CD4-positive, alpha-beta T cell treated with Interferon gamma for 1 hour (primary cell): Measurements from ENCODE around the gene CDH7.

Source experiments
- DNase-seq: peaks from one replicate; pipeline ENCODE4 v3.0.0-alpha.2; 2020

The CDH7 gene, protein sequence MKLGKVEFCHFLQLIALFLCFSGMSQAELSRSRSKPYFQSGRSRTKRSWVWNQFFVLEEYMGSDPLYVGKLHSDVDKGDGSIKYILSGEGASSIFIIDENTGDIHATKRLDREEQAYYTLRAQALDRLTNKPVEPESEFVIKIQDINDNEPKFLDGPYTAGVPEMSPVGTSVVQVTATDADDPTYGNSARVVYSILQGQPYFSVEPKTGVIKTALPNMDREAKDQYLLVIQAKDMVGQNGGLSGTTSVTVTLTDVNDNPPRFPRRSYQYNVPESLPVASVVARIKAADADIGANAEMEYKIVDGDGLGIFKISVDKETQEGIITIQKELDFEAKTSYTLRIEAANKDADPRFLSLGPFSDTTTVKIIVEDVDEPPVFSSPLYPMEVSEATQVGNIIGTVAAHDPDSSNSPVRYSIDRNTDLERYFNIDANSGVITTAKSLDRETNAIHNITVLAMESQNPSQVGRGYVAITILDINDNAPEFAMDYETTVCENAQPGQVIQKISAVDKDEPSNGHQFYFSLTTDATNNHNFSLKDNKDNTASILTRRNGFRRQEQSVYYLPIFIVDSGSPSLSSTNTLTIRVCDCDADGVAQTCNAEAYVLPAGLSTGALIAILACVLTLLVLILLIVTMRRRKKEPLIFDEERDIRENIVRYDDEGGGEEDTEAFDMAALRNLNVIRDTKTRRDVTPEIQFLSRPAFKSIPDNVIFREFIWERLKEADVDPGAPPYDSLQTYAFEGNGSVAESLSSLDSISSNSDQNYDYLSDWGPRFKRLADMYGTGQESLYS

GRCh38 chr18:65750389-65751154 lies at the start of gene CDH7:
Gene CDH7, plus strand, starts transcription at chr18:65751012. Its CDS starts 11,831 bp downstream, at chr18:65762843.
- no peak for DNase-seq

GRCh38 chr18:65704046-65704445 lies 46.8 kb upstream of the CDH7 start:
- DNase-seq, result no peak

DNA sequence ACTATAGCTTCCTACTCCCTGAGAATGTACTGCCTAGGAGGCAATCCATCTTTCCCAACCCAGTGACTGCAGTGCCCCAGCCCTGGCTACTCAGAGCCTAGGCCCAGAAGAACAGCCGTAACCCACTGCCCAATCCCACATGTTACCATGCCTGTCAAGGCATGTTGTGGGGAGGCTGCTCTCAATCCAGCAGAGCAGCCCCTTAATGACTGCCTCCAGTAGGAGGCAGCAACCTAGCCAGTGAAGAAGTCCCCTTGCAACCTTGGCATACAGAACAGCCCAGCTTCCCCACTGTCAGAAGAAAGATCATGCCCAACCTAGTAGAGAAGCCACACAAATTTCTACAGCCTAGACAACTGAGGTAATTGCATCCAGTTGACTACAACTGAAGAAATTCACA lies 44.2 kb upstream of the CDH7 start:
- DNase-seq, result no peak

GRCh38 chr18:65711493-65711892 lies 39.3 kb upstream of the CDH7 start:
- no peak for DNase-seq

- no peak for DNase-seq
Measured at GRCh38 chr18:65721619-65722018, 29.2 kb upstream of the CDH7 start.

GRCh38 chr18:65725251-65726050 lies 25.4 kb upstream of the CDH7 start:
- no peak for DNase-seq

- DNase-seq, result no peak
Measured at GRCh38 chr18:65735155-65735554, 15.7 kb upstream of the CDH7 start.

DNA sequence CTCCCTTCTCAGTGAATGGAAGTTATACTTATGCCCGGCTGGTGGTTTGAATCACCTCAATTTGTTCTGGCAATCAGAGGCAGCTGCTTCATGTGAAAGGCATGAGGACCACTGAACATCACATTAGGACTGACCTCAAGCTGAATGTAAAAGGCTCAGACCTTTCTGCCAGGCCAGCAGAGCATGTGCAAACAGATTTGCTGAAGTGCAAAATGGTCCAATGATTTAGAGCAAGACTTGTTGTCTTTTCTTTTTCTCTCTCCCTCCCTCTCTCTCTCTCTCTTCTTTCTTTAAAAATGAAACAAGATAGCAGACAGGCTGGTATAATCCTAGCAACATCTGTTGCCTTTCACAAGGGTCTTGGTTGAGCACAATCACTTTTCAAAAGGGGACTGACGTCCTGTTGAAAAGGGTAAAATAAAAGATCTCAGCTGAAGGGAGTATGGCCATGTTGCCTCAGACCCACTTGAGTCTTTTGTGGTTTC lies 13.3 kb upstream of the CDH7 start:
- no peak for DNase-seq

DNA sequence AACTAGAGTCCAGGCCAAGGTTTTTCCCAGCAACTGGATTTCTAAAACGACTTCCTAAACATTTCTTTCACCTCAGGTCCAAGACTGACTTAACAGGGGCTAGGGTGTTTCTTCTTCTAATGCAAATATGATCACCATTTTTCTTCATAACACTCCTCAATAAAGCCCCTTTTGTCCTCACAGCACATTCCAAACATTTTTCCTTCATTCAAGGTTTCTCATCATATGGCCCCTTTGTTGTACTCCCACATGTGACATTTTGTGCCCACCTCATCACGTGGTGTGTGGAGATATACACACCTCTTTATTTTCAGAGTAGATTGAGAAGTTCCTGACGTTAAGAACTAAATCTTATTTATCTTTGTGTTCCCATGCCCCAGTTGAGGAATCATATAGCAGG lies 3.9 kb upstream of the CDH7 start:
- no peak for DNase-seq

DNA sequence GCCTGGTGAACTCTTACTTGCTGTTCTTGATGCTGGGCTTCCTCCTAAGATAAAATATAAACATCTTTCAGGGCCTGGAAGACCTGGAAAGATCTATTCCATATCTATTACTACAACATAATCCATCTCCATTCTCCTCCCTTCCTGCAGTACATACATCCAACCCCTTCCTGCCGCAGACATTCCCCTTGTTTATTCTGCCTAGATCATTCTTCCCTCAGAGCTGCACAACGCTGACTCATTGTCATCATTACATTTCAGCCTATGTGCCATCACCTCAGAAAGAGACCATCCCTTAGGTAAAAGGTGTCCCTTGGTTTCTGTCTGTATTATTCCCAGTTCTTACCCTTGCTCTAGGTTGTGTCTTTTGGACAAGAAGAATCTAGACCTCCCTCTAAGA lies 2.5 kb upstream of the CDH7 start:
- DNase-seq, result no peak

DNA sequence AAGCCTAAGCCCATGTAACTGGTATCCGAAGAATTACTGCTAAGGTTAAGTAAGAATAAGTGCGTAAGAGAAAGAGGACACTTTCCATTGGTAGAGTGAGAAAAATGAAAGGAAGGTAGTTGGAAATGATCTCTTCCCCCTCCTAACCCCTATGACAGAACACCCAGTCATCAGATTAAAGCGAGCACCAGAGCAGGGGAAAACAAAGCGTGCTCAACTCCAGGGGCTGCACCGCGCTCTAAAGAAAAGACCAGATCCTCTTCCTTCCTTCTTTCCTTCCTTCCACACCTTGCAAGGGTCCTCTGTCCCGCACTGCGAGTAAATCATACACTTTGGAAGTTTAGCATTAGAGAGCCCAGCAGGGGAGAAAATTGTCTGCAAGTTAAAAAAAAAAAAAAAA lies 971 bp upstream of the CDH7 start:
- no peak for DNase-seq

DNA sequence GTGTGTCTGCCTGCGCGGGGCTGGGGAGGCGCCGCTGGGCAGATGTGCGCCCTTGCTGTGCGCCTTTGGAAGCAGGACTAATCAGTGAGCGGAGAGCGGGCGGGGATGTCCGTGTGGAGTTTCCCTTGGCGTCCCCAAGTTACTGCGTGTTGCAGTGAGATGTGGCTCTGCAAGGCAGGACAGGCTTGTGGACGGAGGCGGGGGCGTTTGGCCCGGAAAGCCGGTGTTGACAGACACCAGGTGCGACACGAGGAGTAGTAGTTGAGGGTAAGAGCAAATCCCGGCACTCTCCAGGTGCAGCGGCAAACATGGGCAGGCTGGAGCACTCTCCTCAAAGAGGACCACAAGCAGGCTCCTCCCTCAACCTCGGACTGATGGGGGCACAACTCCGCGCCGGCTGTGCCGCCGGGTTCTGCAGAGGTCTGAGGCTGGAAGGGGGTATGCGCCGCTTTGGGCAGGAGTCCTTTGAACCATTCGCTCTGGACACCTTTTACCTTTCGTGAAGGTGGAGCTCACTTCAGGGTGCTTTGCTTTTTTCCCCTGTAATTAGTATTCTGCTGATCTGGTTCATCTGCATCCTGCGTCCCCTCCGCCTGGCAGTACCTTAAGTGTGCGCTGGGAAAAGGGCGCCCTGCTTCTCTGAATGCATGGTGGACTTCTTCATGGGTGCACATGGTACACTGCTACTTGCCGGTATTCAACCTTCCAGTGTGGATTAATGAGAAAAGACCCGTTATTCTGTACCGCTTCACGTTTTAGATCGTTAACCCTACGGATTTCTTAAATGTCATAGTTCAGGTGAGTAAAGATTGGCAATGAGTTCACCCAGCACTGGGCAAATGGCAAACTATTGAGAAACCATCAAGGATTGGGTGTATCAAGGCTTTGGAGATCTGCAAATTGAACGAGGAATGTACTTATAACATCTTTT lies 608 bp downstream of the CDH7 start:
- no peak for DNase-seq

DNA sequence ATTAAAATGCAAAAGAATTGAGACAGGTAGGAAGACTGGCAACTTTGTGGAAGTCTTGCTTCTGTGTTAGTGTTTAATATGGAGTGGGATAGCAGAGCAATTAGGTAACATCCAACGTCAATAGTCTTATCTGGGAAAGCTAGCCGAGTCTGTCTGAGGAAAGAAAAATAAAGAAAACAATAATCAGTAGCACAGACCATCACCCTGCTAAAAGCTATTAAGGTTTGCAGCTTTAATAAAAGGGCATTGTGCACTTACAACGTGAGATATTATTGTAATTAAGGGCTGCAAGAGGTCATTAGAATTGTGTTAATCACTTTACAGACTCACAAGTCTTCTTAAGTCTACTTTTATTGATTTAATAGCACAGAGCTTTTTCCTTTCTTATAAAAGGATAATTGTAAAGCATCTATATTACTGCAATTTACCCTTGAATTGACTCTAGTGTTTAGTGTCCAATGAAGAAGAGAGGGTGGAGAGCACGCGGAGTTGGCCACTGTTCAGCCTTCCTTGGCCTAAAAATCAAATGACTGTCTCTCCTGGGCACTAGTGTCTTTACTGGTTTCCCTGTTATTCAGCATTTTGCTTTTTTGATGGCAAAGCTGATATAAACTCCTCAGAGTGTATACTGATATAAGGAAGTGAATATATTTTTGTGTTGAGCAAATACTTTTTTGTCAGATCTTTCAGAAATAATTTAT lies 2.0 kb downstream of the CDH7 start:
- no peak for DNase-seq

- DNase-seq, result no peak
Measured at GRCh38 chr18:65753520-65753919, 2.7 kb downstream of the CDH7 start.

DNA sequence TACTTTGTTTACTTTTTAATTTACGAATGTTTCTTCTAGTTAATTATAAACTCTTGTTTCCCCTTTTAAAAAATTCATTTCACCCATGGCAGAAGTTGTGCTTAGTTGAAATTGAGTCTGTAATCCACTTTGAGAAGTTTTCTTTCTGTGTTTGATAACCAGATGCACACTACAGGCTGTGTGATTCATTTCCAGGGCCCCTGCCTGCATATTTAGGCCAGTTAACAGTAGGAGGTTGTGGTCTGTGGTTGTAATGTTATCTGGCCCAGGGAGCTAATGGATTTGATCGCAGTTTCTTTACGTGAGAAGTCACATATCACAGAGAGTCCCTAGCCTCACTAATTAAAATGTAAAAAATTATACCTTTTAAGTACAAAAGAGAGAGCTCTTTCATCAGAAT lies 3.3 kb downstream of the CDH7 start:
- no peak for DNase-seq

- DNase-seq, result no peak
Measured at GRCh38 chr18:65755616-65756015, 4.8 kb downstream of the CDH7 start.

DNA sequence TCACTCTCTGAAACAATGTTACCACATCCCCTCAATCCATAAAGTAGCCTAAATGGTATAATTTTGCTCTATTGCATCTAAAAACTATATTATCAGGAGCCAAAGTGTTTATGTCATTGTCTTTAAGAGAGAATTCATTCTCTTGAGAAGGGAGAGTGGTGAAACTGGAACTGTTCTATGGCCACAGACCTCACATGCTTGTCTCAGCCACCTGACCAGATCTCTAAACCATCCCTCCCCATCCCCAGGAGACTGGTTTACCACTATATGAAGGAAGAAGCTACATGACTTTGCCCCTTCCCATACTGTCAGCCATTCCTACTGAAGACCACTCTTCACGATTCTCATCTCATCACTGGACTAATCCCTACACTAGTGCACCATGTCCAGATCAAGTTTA lies 9.6 kb downstream of the CDH7 start:
- no peak for DNase-seq

DNA sequence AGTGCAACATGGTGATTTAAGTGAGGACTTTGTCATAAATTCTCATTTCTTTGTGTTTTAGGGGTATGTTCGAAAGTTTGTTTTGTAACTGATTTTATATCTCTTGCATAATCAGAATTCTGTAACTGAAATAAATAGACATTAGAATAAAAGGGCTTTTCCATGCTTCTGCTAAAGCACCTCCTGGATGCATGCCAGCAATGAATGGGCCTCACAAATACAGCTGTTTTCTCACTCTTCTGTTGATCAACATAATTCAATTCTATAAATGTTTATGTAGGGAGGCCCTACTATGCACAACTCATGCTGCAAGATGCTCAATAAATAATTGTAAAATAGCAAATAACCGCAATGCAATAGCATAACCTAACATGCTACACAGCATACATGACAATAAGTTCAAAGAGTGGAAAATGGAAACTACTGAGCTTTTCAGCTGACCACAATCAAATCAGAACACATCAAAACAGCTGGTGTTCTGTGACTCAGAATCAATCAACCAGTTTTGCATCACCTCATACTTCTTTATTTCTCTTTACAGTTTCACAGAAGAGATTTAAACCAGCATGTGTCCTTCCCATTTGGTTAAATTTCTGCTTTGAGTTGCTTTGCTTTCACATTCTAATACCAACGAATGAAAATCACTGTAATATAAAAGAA lies 11.0 kb downstream of the CDH7 start:
- DNase-seq, result no peak

- DNase-seq, result no peak
Measured at GRCh38 chr18:65762556-65762955, 11.7 kb downstream of the CDH7 start.

- no peak for DNase-seq
Measured at GRCh38 chr18:65767406-65767805, 16.6 kb downstream of the CDH7 start.
